ENCODE measurements around the gene SPRR2E.

SPRR2E gene

GRCh38 chr1:153119491-153119971 is 25.2 kb upstream of the SPRR2E start:
- TF ChIP-seq ZBTB7A (IDR thresholded peaks at IDR 0.05; ENCODE audit: low read depth) = no peak
- TF ChIP-seq EP300 (IDR thresholded peaks at IDR 0.05; ENCODE audit: borderline replicate concordance) = no peak
- no peak for TF ChIP-seq TAF1 (IDR thresholded peaks at IDR 0.05; ENCODE audit: low read depth)
- TF ChIP-seq CREB1 (IDR thresholded peaks at IDR 0.05; ENCODE audit: low read depth) = no peak
- TF ChIP-seq, protein P1, sequence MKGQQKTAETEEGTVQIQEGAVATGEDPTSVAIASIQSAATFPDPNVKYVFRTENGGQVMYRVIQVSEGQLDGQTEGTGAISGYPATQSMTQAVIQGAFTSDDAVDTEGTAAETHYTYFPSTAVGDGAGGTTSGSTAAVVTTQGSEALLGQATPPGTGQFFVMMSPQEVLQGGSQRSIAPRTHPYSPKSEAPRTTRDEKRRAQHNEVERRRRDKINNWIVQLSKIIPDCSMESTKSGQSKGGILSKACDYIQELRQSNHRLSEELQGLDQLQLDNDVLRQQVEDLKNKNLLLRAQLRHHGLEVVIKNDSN (IDR thresholded peaks at IDR 0.05) = no peak
- no peak for TF ChIP-seq REST (IDR thresholded peaks at IDR 0.05; ENCODE audit: low read depth)
- no peak for TF ChIP-seq RAD21 (IDR thresholded peaks at IDR 0.05; ENCODE audit: low read depth)
- TF ChIP-seq CEBPB (IDR thresholded peaks at IDR 0.05) = no peak
- TF ChIP-seq FOXM1 (IDR thresholded peaks at IDR 0.05; ENCODE audit: borderline replicate concordance, low read depth) = no peak
- TF ChIP-seq TCF12 (IDR thresholded peaks at IDR 0.05; ENCODE audit: low read depth) = no peak
- TF ChIP-seq EGR1 (IDR thresholded peaks at IDR 0.05) = no peak
- no peak for TF ChIP-seq YY1 (IDR thresholded peaks at IDR 0.05; ENCODE audit: low read depth)
- TF ChIP-seq NFIC (IDR thresholded peaks at IDR 0.05) = no peak
- no peak for TF ChIP-seq MAX (IDR thresholded peaks at IDR 0.05)
- no peak for TF ChIP-seq TEAD4 (IDR thresholded peaks at IDR 0.05)

GRCh38 chr1:153113416-153113815 is 19.1 kb upstream of the SPRR2E start, which contains the start of gene SPRR2F:
Gene SPRR2F, minus strand, starts transcription at chr1:153113516. Its CDS starts 783 bp downstream, at chr1:153112733.
- TF ChIP-seq TCF12 (IDR thresholded peaks at IDR 0.05; ENCODE audit: low read depth) (no peak), MAX (IDR thresholded peaks at IDR 0.05) (no peak), REST (IDR thresholded peaks at IDR 0.05; ENCODE audit: low read depth) (no peak), ZBTB7A (IDR thresholded peaks at IDR 0.05; ENCODE audit: low read depth) (no peak), TEAD4 (IDR thresholded peaks at IDR 0.05) (no peak), CEBPB (IDR thresholded peaks at IDR 0.05) (no peak), EGR1 (IDR thresholded peaks at IDR 0.05) (no peak), TAF1 (IDR thresholded peaks at IDR 0.05; ENCODE audit: low read depth) (no peak), RAD21 (IDR thresholded peaks at IDR 0.05; ENCODE audit: low read depth) (no peak), CREB1 (IDR thresholded peaks at IDR 0.05; ENCODE audit: low read depth) (no peak), NFIC (IDR thresholded peaks at IDR 0.05) (no peak), FOXM1 (IDR thresholded peaks at IDR 0.05; ENCODE audit: borderline replicate concordance, low read depth) (no peak), YY1 (IDR thresholded peaks at IDR 0.05; ENCODE audit: low read depth) (no peak), EP300 (IDR thresholded peaks at IDR 0.05; ENCODE audit: borderline replicate concordance) (no peak)
- TF ChIP-seq, protein P1 (IDR thresholded peaks at IDR 0.05) = no peak

DNA sequence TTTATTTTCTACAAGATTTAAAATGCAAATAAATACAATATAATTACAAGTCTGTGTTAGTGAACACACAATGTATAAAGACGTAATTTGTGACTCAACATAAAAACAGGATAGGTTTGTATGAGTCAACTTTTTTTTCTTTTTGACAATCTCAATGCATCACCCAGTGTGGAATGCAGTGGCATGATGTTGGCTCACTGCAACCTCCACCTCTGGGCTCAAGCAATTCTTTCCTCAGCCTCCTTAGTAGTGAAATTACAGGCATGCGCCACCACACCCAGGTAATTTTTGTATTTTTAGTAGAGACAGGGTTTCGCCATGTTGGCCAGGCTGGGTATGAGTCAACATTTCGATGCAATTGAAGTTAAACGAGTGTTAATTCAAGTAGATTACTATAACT is 5.9 kb upstream of the SPRR2E start:
- no peak for TF ChIP-seq REST (IDR thresholded peaks at IDR 0.05; ENCODE audit: low read depth)
- no peak for TF ChIP-seq NFIC (IDR thresholded peaks at IDR 0.05)
- no peak for TF ChIP-seq CREB1 (IDR thresholded peaks at IDR 0.05; ENCODE audit: low read depth)
- no peak for TF ChIP-seq TEAD4 (IDR thresholded peaks at IDR 0.05)
- TF ChIP-seq MAX (IDR thresholded peaks at IDR 0.05) = no peak
- TF ChIP-seq TCF12 (IDR thresholded peaks at IDR 0.05; ENCODE audit: low read depth) = no peak
- TF ChIP-seq EP300 (IDR thresholded peaks at IDR 0.05; ENCODE audit: borderline replicate concordance) = no peak
- no peak for TF ChIP-seq RAD21 (IDR thresholded peaks at IDR 0.05; ENCODE audit: low read depth)
- no peak for TF ChIP-seq FOXM1 (IDR thresholded peaks at IDR 0.05; ENCODE audit: borderline replicate concordance, low read depth)
- TF ChIP-seq, protein P1 (IDR thresholded peaks at IDR 0.05) = no peak
- TF ChIP-seq TAF1 (IDR thresholded peaks at IDR 0.05; ENCODE audit: low read depth) = no peak
